Ishikawa (cell line): Measurements from ENCODE around the gene CAPS.

Experiments used
- CEBPB ChIP-seq: IDR thresholded peaks from 2 replicates; pipeline ENCODE4 v1.6.1; 2012
- EGR1 ChIP-seq: IDR thresholded peaks from 2 replicates; pipeline ENCODE4 v1.6.1; 2012
- EP300 ChIP-seq: IDR thresholded peaks from 2 replicates; pipeline ENCODE4 v1.6.1; 2012; ENCODE audit warnings: borderline replicate concordance
- NFIC ChIP-seq: IDR thresholded peaks from 2 replicates; pipeline ENCODE4 v1.6.1; 2012
- REST ChIP-seq: IDR thresholded peaks from 2 replicates; pipeline ENCODE4 v1.6.1; 2012; ENCODE audit warnings: low read depth, mild to moderate bottlenecking
- TAF1 ChIP-seq: IDR thresholded peaks from 2 replicates; pipeline ENCODE4 v1.6.1; 2012; ENCODE audit warnings: low read depth, mild to moderate bottlenecking
- TCF12 ChIP-seq: IDR thresholded peaks from 2 replicates; pipeline ENCODE4 v1.6.1; 2012; ENCODE audit warnings: low read depth
- TEAD4 ChIP-seq: IDR thresholded peaks from 2 replicates; pipeline ENCODE4 v1.6.1; 2012
- USF1 ChIP-seq: IDR thresholded peaks from 2 replicates; pipeline ENCODE4 v1.6.1; 2012
- YY1 ChIP-seq: IDR thresholded peaks from 2 replicates; pipeline ENCODE4 v1.6.1; 2012; ENCODE audit warnings: low read depth
- ZBTB7A ChIP-seq: IDR thresholded peaks from 2 replicates; pipeline ENCODE4 v1.6.1; 2012; ENCODE audit warnings: low read depth

- TF ChIP-seq USF1 (no peak), TEAD4 (no peak), TAF1 (no peak), REST (no peak), EGR1 (no peak), CEBPB (no peak), YY1 (no peak), TCF12 (no peak), EP300 (no peak), ZBTB7A (no peak), NFIC (no peak)
Measured at GRCh38 chr19:5950741-5951140, 36.7 kb downstream of the CAPS start.
